ENCODE results near the gene DSCAM. TPM values are rescaled to one million over a fixed set of nuclear protein-coding genes. Genes with fewer than 3 reads are reported as not detected.

Gene DSCAM
- total RNA-seq, 2 donors from 2014 or later: 18.5 to 25.5 TPM

DNA sequence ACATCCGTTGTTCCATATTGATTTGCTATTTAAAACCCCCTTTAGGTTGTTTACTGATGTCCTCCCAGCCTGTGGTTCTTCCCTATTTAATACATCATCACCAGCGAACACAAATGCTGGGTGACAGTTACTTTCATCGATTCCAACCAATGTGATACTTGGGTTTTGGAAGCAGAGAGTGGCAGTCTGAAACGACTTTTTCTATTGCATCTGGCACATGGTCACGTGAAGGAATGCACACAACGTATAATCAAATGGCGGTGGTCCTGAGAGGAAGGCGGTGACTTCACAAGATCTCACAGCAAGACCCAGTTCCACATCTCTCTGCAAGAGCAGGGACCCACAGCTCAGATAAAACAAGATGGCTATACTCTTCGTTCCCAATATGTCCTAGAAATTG lies 213.9 kb downstream of the DSCAM start:
- Mint-ChIP-seq H3K9me3 (no peaks in the 10 kb centered on the region), H3K27me3 (ENCODE audit: insufficient read depth) (no peaks in the 10 kb centered on the region), H3K27ac (no peak overlapping the region), H3K36me3 (ENCODE audit: low read depth) (no peaks in the 10 kb centered on the region), H3K4me1 (no peaks in the 10 kb centered on the region), H3K4me3 (no peak overlapping the region)
- Histone ChIP-seq H3K4me1 (ENCODE audit: control insufficient read depth, insufficient read depth, low read length) (no peaks in the 10 kb centered on the region), H3K27ac (ENCODE audit: low read depth, low read length) (no peak overlapping the region), H3K9me3 (ENCODE audit: control insufficient read depth, low read length) (no peaks in the 10 kb centered on the region), H3K36me3 (ENCODE audit: control insufficient read depth, insufficient read depth, low read length) (no peaks in the 10 kb centered on the region), H3K9ac (ENCODE audit: extremely low read depth, low read length, poor library complexity, severe bottlenecking) (no peak overlapping the region), H3K4me3 (ENCODE audit: low read length) (no peak overlapping the region), H3K27me3 (ENCODE audit: control insufficient read depth, insufficient read depth, low read length, poor library complexity, severe bottlenecking) (no peaks in the 10 kb centered on the region)
- no peak for DNase-seq
- WGBS, 2 experiments (ENCODE audit: insufficient coverage in 1 of 2, insufficient read length in 1 of 2): 89 to 100% methylated on average over 7 to 9 of the region's 9 CpGs
- TF ChIP-seq, protein P1, sequence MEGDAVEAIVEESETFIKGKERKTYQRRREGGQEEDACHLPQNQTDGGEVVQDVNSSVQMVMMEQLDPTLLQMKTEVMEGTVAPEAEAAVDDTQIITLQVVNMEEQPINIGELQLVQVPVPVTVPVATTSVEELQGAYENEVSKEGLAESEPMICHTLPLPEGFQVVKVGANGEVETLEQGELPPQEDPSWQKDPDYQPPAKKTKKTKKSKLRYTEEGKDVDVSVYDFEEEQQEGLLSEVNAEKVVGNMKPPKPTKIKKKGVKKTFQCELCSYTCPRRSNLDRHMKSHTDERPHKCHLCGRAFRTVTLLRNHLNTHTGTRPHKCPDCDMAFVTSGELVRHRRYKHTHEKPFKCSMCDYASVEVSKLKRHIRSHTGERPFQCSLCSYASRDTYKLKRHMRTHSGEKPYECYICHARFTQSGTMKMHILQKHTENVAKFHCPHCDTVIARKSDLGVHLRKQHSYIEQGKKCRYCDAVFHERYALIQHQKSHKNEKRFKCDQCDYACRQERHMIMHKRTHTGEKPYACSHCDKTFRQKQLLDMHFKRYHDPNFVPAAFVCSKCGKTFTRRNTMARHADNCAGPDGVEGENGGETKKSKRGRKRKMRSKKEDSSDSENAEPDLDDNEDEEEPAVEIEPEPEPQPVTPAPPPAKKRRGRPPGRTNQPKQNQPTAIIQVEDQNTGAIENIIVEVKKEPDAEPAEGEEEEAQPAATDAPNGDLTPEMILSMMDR (conservative IDR thresholded peaks at IDR 0.05): no peak

DNA sequence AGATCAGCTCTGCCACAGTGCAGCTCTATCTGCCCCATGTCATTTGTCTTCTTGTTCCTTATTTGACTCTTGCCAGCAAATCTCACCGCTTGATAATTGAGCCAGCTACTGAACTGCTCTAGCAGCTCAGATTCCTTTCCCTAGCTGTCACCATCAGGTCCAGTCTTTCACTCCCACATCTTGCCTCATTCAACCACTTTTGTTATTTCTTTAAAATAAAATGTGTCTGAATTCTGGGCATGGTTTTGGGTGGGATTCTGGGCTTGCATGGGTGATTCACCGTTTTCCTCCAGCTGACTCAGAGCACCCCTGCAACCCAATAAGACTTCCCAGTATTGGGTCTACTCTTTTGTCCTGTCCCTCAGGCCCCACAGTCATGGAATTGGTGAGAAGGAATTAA lies 215.7 kb downstream of the DSCAM start:
- no peak overlapping the region for H3K27ac ChIP-seq (ENCODE audit: low read depth, low read length)
- H3K4me3 Mint-ChIP-seq: no peak overlapping the region
- 84 to 99% methylated on average over 2 of the region's 2 CpGs for WGBS, 2 experiments (ENCODE audit: insufficient coverage in 1 of 2, insufficient read length in 1 of 2)

DNA sequence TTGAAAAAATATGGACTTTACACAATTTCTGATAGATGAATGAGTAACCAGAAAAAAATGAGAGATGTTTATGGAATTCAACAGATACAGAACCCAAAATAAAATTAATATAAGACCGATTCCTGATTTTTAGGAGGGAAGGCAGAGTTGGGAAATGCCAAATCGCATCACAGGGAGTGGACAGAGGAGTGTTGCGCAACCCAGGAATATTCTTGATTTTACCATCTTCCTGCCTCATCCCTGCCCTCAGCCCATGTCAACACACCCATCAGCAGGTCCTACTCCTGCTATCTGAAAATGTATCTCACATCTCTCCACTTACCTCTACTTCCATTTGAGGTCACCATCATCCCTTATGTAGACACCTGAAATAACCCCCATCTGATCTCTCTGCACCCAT lies 221.0 kb downstream of the DSCAM start:
- Mint-ChIP-seq H3K27me3 (ENCODE audit: insufficient read depth) (no peaks in the 10 kb centered on the region), H3K9me3 (no peaks in the 10 kb centered on the region), H3K27ac (no peak overlapping the region), H3K36me3 (ENCODE audit: low read depth) (no peaks in the 10 kb centered on the region), H3K4me3 (no peak overlapping the region), H3K4me1 (peaks cover 18% of the 10 kb centered on the region)
- no peaks in the 10 kb centered on the region for H3K36me3 ChIP-seq (ENCODE audit: control insufficient read depth, insufficient read depth, low read length)
- no peak overlapping the region for H3K27ac ChIP-seq (ENCODE audit: low read depth, low read length)
- 94 to 100% methylated on average over 1 to 3 of the region's 3 CpGs for WGBS, 2 experiments (ENCODE audit: insufficient coverage in 1 of 2, insufficient read length in 1 of 2)
- H3K9ac ChIP-seq (ENCODE audit: extremely low read depth, low read length, poor library complexity, severe bottlenecking): no peak overlapping the region
- no peak for DNase-seq
- no peaks in the 10 kb centered on the region for H3K9me3 ChIP-seq (ENCODE audit: control insufficient read depth, low read length)
- no peaks in the 10 kb centered on the region for H3K27me3 ChIP-seq (ENCODE audit: control insufficient read depth, insufficient read depth, low read length, poor library complexity, severe bottlenecking)
- no peak overlapping the region for H3K4me3 ChIP-seq (ENCODE audit: low read length)
- H3K4me1 ChIP-seq (ENCODE audit: control insufficient read depth, insufficient read depth, low read length): no peaks in the 10 kb centered on the region
- TF ChIP-seq, protein P1 (conservative IDR thresholded peaks at IDR 0.05): no peak

More for the DNA sequence above, 215.7 kb downstream of the DSCAM start:
- Histone ChIP-seq H3K27me3 (ENCODE audit: control insufficient read depth, insufficient read depth, low read length, poor library complexity, severe bottlenecking) (no peaks in the 10 kb centered on the region), H3K4me3 (ENCODE audit: low read length) (no peak overlapping the region), H3K36me3 (ENCODE audit: control insufficient read depth, insufficient read depth, low read length) (no peaks in the 10 kb centered on the region), H3K4me1 (ENCODE audit: control insufficient read depth, insufficient read depth, low read length) (no peaks in the 10 kb centered on the region), H3K9me3 (ENCODE audit: control insufficient read depth, low read length) (no peaks in the 10 kb centered on the region), H3K9ac (ENCODE audit: extremely low read depth, low read length, poor library complexity, severe bottlenecking) (no peak overlapping the region)
- Mint-ChIP-seq H3K27ac (no peak overlapping the region), H3K4me1 (no peaks in the 10 kb centered on the region), H3K9me3 (no peaks in the 10 kb centered on the region), H3K36me3 (ENCODE audit: low read depth) (no peaks in the 10 kb centered on the region), H3K27me3 (ENCODE audit: insufficient read depth) (no peaks in the 10 kb centered on the region)
- DNase-seq: no peak
- TF ChIP-seq, protein P1 (conservative IDR thresholded peaks at IDR 0.05): no peak

Measured in endodermal cell (in vitro differentiated cells).